H54 (cell line): Measurements from ENCODE around the gene PRTG.

ENCODE experiments used
- DNase-seq: peaks from one replicate; pipeline ENCODE4 v3.0.0; 2011; ENCODE audit warnings: low spot score, mixed read lengths; ENCODE audit not compliant: insufficient read length
- FAIRE-seq: peaks from 3 replicates; lab custom pipeline; 2011; peaks lifted over from hg19 to GRCh38; lab: Jason Lieb, UNC
- POLR2A ChIP-seq: IDR thresholded peaks from 2 replicates; pipeline ENCODE4 v1.6.1; 2011; ENCODE audit warnings: low read depth, mild to moderate bottlenecking, low read length

Gene PRTG

DNA sequence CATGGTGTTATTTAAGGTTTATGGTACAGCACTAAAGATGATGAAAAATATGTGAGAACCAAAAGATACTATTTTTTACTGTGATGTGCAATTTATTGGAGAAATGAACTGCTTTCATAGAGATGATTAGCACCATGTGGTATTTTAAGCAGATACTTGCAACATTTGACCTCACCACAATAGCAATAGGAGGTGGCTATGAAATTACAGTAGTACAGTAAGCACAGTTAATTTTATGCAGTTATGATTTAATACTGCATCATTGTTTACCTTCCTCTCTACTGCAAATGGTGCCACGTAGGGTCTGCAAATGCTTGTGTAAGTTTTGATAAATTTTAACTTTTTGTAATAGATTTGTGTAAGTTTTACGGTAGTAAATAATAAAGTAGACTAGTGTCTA, 168.9 kb downstream of the PRTG start:
- no peak for FAIRE-seq
- no peak for DNase-seq

DNA sequence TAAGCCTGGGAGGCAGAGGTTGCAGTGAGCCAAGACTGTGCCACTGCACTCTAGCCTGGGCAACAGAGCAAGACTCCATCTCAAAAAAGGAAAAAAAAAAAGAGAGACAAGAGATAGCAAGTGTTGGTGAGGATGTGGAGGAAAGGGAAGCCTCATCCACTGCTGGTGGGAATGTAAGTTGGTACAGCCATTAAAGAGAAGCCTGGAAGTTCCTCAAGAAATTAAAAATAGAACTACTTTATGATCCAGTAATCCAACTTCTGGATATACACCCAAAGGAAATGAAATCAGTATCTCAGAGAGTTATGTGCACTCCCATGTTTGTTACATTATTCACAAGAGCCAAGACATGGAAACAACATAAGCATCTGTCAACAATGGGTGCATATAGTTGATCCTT, 169.7 kb downstream of the PRTG start:
- DNase-seq (no peak), FAIRE-seq (no peak)
- TF ChIP-seq POLR2A: no peak

More for the DNA sequence above, 168.9 kb downstream of the PRTG start:
- TF ChIP-seq POLR2A: no peak

DNA sequence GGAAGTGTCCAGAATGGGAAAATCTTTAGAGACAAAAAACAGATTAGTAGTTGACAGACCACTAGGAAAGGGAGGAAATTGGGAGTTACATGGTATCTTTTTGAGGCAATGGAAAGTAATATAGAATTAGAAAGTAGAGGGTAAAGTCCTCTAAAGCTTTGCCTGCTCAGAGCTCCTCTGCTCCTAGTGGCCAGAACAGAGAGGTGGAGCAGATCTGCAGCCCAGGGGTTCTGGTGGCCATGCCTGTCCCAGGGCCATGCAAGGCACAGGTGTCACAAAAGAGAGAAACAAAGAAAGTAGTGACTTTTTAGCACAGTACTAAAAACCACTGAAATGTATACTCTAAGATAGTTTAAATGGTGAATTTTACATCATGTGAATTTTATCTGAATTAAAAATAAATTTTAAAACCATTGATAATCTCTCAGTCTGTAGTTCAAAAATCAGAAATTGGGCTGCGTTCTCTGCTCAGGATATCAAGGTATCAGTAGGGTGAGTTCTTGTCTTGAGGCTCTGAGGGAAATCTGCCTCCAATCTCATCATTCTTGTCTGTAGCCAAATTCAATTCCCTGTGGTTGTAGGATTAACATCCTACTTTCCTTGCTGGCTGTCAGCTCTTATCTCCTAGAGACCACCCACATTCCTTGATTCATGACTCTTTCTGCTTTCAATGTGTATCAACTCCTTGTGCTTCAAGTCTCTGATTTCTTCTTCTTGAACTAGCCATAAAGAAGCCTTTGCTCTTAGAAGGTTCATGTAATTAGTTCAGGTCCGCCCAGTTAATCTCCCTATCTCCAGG, 178.4 kb downstream of the PRTG start:
- FAIRE-seq (no peak), DNase-seq (no peak)
- no peak for TF ChIP-seq POLR2A

DNA sequence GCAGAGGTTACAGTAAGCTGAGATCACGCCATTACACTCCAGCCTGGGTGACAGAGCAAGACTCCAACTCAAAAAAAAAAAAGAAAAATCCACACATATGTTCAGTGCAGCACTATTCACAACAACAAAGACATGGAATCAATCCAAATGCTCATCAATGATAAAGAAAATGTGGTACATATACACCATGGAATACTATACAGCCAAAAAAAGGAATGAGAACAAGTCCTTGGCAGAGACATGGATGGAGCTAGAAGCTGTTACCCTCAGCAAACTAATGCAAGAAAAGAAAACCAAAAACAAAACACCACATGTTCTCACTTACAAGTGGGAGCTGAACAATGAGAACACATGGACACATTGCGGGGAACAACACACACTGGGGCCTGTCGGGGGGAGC, 180.4 kb downstream of the PRTG start:
- DNase-seq (no peak), FAIRE-seq (no peak)
- no peak for TF ChIP-seq POLR2A
